ENCODE data around the gene UTP3.
"Not testable (repeated sequence)": the region's sequence is repeated elsewhere in the genome, so short reads cannot be mapped to it uniquely, and the experiment has no call there.

Gene UTP3

DNA sequence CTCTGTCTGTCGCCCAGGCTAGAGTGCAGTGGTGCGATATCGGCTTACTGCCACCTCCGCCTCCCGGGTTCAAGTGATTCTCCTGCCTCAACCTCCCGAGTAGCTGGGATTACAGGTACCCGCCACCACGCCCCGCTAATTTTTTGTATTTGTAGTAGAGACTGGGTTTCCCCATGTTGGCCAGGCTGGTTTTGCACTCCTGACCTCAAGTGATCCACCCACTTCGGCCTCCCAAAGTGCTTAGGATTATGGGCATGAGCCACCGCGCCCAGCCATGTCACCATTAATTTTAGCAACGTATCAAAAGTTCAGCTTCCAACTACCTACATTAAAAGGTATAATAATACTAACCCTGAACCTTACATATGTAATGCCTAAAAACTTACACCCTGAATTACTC is 940 bp upstream of the UTP3 start:
- DNase-seq (ENCODE audit: low read depth), result peak; percentile 9

DNA sequence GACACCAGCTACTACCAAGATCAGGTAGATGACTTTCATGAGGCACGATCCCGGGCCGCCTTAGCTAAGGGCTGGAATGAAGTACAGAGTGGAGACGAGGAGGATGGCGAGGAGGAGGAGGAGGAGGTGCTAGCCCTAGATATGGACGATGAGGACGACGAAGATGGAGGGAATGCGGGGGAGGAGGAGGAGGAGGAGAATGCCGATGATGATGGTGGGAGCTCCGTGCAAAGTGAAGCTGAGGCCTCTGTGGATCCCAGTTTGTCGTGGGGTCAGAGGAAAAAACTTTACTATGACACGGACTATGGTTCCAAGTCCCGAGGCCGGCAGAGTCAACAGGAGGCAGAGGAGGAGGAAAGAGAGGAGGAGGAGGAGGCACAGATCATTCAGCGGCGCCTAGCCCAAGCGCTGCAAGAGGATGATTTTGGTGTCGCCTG is 481 bp downstream of the UTP3 start:
- peak; percentile 9 for DNase-seq (ENCODE audit: low read depth)

- no peak for DNase-seq (ENCODE audit: low read depth)
Measured at GRCh38 chr4:70691661-70692060, 3.3 kb downstream of the UTP3 start.

GRCh38 chr4:70694633-70695032 is 6.3 kb downstream of the UTP3 start:
- DNase-seq (ENCODE audit: low read depth), result not testable (repeated sequence)

DNA sequence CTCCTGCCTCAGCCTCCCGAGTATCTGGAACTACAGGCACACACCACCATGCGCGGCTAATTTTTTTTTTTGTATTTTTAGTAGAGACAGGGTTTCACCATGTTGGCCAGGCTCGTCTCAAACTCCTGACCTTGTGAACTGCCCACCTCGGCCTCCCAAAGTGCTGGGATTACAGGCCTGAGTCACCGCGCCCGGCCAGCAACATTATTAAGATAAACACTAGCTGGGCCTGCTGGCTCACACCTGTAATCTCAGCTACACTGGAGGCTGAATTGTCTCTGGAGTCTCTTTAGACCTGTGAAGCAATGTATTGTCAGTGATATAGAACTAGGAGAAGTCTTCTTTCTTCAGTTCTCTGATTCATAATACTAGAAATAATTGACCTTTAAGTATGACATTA is 10.1 kb downstream of the UTP3 start:
- not testable (repeated sequence) for DNase-seq (ENCODE audit: low read depth)

GRCh38 chr4:70700712-70701111 is 12.4 kb downstream of the UTP3 start:
- DNase-seq (ENCODE audit: low read depth), result no peak

DNA sequence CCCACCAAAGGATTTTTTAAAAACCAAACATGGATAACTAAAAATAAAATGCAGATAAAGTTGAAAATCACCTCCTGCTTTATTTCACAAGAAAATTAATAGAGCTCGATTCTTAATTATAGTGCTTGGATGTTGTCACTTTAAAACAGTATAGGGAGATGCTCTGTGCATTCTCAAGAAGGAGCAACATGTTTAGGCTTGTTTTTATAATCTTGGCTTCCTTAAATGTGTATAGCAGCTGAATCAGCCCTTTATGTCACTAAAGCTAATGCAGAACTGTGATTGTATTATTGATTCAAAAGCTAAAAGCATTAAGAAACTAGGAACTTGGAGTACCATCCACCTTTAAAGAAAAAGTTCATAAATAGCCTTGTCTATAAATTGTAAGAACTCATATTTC is 12.9 kb downstream of the UTP3 start:
- no peak for DNase-seq (ENCODE audit: low read depth)

- DNase-seq (ENCODE audit: low read depth), result not testable (repeated sequence)
Measured at GRCh38 chr4:70702592-70702991, 14.3 kb downstream of the UTP3 start.

DNA sequence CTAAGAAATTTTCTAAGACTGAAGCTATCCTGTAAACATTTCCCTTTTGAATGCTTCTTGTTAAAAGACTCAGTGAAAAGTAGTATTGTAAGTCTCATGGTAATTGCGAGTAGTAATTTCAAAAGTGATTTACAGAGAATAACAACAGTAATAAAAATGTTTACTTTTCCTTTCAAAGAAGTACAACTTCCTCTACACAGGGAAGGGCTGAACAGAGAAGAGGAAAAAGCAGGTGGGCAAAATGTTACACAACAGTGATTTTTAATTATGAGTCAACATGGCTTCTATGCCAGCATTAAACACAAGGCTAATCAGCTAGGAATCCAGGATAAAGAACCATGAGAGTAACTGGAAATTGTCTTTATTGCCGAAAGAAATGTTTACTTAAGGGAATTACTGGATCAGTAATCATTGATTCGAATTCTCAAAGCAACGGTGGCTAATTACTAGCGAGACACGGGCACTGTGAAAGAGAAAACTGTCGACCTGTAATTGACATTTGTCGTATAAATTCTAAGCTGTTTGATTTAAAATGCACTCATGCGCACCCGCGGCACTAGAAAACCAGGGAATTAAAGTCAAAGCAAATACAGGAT is 15.4 kb downstream of the UTP3 start:
- no peak for DNase-seq (ENCODE audit: low read depth)

GRCh38 chr4:70704215-70704930 is 16.0 kb downstream of the UTP3 start:
- peak; percentile 41 for DNase-seq (ENCODE audit: low read depth)

DNA sequence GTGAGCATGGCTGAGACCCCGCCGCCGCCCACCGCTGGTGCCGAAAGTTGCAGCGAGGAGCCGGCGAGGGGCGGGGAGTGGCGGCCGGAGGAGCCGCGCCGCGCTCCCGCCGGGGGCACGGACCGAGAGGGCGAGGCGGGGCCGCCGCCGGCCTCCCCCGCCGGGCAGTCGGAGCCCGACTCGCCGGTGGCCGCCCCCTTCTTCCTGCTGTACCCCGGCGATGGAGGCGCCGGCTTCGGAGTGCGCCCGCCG is 16.5 kb downstream of the UTP3 start:
- no peak for DNase-seq (ENCODE audit: low read depth)

DNA sequence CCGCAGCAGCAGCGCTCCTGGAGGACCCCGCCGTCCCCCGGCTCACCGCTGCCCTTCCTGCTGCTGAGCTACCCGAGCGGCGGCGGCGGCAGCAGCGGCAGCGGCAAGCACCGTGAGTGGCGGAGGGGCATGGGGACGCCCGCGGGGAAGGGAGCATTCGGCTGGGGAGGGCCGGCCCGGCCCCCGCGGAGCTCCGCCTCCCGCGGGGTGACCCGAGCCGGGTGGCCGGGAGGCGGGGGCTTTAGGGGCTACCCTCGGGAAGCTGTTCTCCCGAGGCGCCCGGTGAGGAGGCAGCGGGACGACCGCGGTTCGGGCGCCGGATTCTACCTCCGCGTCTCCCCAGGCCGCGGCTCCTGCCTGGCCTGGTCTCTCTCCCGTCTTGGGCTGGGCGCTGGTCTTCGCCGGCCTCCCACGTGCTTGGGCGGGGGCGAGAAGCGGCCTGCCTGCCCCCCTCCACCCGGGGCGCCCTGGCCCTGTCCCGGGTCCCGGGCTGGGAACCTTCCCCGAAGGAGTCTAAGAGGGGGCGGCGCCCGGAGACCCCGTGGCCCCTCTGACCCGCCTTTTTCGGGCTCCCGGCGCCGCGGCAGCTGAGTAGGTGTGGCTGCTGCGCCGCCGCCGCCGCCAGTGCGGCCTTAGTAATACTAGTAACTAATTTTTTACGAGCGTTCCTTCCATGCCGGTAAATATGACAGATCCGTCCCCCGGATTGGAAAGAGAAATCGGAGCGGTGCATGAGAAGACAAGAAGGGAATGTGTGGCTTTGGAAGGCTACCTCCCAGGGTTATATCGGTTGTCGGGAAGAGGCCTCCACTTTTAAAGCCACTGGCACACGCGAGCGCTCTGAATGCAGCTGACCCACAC is 17.1 kb downstream of the UTP3 start:
- DNase-seq (ENCODE audit: low read depth), result peak; percentile 63

GRCh38 chr4:70706044-70706461 is 17.7 kb downstream of the UTP3 start:
- DNase-seq (ENCODE audit: low read depth), result no peak

DNA sequence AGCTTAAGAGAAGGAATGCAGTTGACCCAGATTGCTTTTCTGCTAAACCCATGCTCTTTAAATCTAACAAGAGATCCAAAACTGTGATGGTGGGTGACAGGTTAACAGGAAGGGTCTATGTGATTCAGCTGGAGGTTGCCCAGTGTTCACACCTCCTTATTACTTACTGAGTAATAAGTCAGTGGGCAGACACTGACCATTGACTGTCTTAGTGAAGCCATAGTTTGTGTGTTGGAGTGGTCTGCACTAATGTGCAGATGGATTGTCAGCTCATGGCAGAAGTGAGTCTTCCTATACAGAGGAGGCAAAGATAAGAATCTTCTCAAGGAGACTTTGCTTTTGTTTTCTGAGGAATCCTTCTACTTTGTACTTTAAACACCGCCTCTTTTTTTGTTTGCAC is 18.2 kb downstream of the UTP3 start:
- DNase-seq (ENCODE audit: low read depth), result no peak

DNA sequence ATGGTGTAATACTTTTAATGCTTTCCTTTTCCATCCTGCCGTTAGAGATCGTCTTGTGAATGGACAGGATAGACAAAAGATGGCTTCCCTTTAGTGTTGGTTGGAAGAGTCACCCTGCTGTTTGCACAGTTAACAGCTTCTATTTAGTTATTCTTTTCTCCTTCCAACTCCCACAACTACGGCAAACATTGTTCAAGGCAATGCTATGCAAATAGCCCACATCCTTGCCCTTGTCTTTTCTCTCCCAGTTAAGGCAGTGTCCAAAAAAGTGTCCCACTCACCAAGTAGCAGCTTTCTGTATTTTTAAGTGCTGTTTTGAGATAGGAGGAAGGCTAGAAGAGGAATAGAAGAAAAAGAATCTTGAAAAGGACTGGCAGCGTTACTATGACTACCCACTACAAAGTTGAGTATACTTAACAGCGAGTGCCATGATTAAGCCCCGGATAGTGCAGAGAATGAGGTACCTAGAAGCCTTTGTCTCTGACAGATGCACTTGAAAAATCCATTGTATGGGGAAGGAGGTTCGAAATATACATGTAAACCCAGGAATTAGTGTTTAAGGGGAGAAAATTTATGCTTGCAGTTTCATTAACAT is 21.4 kb downstream of the UTP3 start:
- no peak for DNase-seq (ENCODE audit: low read depth)

- no peak for DNase-seq (ENCODE audit: low read depth)
Measured at GRCh38 chr4:70711599-70711998, 23.3 kb downstream of the UTP3 start.

DNA sequence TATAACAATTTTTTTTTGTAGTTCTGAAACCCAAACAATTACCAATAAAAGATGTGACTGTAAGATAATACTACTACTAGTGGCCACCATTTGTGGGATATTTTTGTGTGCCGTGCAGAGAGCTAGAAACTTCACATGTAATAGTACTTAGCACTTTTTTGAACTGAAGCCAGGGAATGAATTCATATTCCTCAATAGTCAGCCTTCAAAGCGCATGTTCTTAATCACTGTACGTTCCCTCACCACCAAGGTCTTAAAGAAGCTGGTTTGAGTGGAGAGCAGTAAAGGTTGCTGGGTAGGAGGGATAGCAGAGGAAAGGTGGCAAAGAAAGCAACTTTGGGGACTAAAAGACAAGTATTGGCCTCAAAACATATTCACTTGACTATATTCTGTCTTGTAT is 23.8 kb downstream of the UTP3 start:
- no peak for DNase-seq (ENCODE audit: low read depth)

DNA sequence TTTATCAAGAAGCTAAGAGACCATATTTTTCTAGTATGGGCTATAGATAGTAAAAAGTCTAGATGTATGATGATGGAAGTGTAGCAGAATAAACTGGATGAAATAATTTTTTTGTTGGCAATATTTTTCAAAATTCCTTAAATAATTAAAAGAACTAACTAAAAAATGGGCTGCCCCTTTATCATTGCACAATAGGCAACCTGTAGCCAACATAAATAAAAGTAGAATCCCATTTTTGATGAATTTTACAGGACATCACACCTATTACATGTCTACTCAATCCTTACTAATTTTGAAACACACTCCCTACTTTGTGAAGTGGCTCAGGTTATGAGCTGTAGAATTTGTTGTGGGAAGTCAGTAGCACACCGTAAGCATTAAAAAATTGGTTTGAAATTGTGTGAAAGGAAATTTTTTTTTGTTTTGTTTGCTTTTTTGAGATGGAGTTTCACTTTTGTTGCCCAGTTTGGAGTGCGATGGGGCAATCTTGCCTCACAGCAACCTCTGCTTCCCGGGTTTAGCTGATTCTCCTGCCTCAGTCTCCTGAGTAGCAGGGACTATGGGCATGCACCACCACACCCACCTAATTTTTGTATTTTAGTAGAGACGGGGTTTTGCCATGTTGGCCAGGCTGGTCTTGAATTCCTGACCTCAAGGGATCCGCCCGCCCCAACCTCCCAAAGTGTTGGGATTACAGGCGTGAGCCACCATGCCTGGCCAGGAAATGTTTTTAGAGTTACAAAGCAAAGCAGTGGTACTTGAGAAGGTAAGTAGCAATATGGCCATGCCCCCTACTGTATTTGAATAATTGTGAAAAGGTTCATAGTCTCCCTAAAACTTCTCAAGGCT is 24.5 kb downstream of the UTP3 start:
- no peak for DNase-seq (ENCODE audit: low read depth)

- no peak for DNase-seq (ENCODE audit: low read depth)
Measured at GRCh38 chr4:70713453-70714078, 25.2 kb downstream of the UTP3 start.

DNA sequence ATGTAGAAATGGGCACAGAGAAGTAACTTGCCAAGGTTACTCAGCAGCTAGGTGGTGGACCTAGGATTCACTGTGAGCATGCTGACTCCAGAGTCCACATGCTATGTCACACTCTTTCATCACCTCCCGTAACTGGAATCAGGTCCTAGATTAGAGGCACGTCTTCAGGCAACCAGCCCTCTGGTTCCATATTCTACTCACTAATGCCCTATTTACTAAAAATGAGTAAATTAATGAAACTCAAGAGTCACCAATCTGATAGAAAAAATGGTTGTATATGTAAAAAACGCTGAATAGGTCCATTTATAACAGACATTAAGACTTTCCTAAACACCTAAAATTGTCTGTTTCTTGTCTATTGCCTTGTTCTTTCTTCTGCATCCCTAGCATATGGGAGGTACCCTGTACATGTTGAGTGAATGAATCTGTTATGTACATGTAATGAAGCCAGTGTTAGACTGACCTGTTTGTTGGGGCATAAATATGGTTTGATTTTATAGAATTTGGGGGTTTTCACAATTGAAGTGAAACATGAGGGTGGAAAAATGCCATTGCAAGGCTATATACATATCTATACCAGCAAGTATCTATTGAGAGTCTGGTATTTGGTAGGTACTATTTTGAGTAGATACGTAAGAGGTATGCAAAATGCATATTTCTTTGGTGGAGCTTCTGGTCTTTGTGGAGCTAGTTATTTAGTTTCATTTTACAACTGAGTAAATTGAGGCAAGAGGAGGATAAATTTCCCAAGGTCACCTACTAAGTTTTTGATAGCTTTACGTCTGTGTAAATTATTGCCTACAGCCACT is 26.0 kb downstream of the UTP3 start:
- DNase-seq (ENCODE audit: low read depth), result no peak

DNA sequence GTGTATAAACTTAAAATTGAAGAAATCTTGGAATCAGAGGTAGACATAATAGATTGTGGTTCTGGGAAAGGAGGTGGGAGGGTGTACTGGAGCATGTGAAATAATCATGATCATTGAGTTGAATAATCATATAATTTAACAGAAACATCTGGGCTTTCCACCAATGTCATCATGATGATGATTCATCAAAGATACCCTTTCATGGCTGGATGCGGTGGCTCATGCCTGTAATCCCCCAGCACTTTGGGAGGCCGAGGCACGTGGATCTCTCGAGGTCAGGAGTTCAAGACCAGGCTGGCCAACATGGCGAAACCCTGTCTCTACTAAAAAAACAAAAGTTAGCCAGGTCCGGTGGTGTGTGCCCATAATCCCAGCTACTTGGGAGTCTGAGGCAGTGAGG is 26.8 kb downstream of the UTP3 start:
- DNase-seq (ENCODE audit: low read depth), result no peak

Data from activated T-cell treated with anti-CD3 and anti-CD28 coated beads for 24 hours (primary cell).